HCT116 (cell line): ENCODE measurements around the gene SYP. TPM values are rescaled to one million over a fixed set of nuclear protein-coding genes. Genes with fewer than 3 reads are reported as not detected.

Source experiments
- ATAC-seq: fragments of 200-7000 bp; cut with Tn5 transposase; 2 replicates; pipeline ENCODE4 v1.9.1; 2020; ENCODE audit warnings: mild to moderate bottlenecking, moderate library complexity
- BruUV-seq: library from RNA; stranded (reverse); fragments of 400-500 nt; replicated peaks from 2 replicates; lab custom pipeline; 2021; lab: Mats Ljungman, UMichigan
- CTCF ChIA-PET: fragments of 300-600 bp; sonication (Branson Sonifier 250); formaldehyde crosslinking; loops from one replicate; lab custom pipeline; 2021; ENCODE audit warnings: antibody characterized with exemption; lab: Charles Lee
- POLR2A ChIA-PET: fragments of 300-600, 350-600 bp; sonication (Branson Sonifier 250); formaldehyde crosslinking; loops from one replicate; lab custom pipeline; 2021; ENCODE audit warnings: antibody characterized with exemption; lab: Charles Lee
- RAD21 ChIA-PET, 2 experiments: fragments of 300-600 bp; sonication (Branson Sonifier 250); formaldehyde crosslinking; loops; one replicate each; lab custom pipeline; 2023; ENCODE audit warnings: low total read pairs in 2 of 2; ENCODE audit not compliant: uncharacterized antibody in 2 of 2, unreplicated experiment in 2 of 2, low non-redundant PET in 1 of 2; lab: Charles Lee
- DNase-seq: peaks from one replicate; pipeline ENCODE4 v3.0.0-alpha.2; 2010; ENCODE audit warnings: low read depth, low spot score
- H2AFZ ChIP-seq: fragments of 200-600 bp; shearing (Covaris generic), sonication (generic); 2 replicates; pipeline ENCODE4 v1.6.1; 2017; ENCODE audit warnings: low read depth, mixed run types, mixed read lengths, antibody characterized with exemption, low read length; ENCODE audit not compliant: poor library complexity, severe bottlenecking
- H3K27ac ChIP-seq: 2 replicates; pipeline ENCODE4 v1.5.1; 2012; ENCODE audit warnings: low read depth, low read length
- H3K27me3 ChIP-seq: fragments of 200-600 bp; sonication (generic); 2 replicates; pipeline ENCODE4 v1.6.1; 2016; ENCODE audit warnings: mixed run types, low read length, mixed read lengths; ENCODE audit not compliant: insufficient read depth
- H3K36me3 ChIP-seq, 2 experiments: fragments of 200-500 bp in 1 of 2; fragments of 200-600 bp in 1 of 2; sonication (Bioruptor generic) in 1 of 2; sonication (generic) in 1 of 2; 2 replicates each; pipeline versions ENCODE4 v1.5.1 to v1.6.1; 2014 to 2016; ENCODE audit warnings: low read length in 2 of 2, inconsistent platforms in 1 of 2, mixed read lengths in 1 of 2, mixed run types in 1 of 2; ENCODE audit not compliant: insufficient read depth in 2 of 2, control insufficient read depth in 1 of 2
- H3K4me1 ChIP-seq, 2 experiments: fragments of 200-600 bp in 1 of 2; sonication (generic) in 1 of 2; 2 replicates each; pipeline versions ENCODE4 v1.5.1 to v1.6.1; 2012 to 2017; ENCODE audit warnings: low read length in 2 of 2, inconsistent platforms in 1 of 2, mild to moderate bottlenecking in 1 of 2, mixed read lengths in 1 of 2, mixed run types in 1 of 2, moderate library complexity in 1 of 2; ENCODE audit not compliant: insufficient read depth in 2 of 2, control insufficient read depth in 1 of 2
- H3K4me2 ChIP-seq: fragments of 200-600 bp; sonication (generic); 2 replicates; pipeline ENCODE4 v1.6.1; 2017; ENCODE audit warnings: mixed run types, low read length, mixed read lengths
- H3K4me3 ChIP-seq, 2 experiments: fragments of 200-600 bp in 1 of 2; sonication (generic) in 1 of 2; replicated peaks in 1 of 2; 2 replicates each; pipeline ENCODE4 v1.5.1; 2011 to 2016; ENCODE audit warnings: low read length in 2 of 2, control low read depth in 1 of 2, low read depth in 1 of 2, mild to moderate bottlenecking in 1 of 2, mixed read lengths in 1 of 2, mixed run types in 1 of 2
- H3K79me2 ChIP-seq: fragments of 200-600 bp; sonication (generic); 2 replicates; pipeline ENCODE4 v1.6.1; 2017; ENCODE audit warnings: mild to moderate bottlenecking, mixed run types, low read length, moderate library complexity, mixed read lengths; ENCODE audit not compliant: insufficient read depth
- H3K9ac ChIP-seq: fragments of 200-600 bp; sonication (generic); 2 replicates; pipeline ENCODE4 v1.6.1; 2016; ENCODE audit warnings: low read length, mixed read lengths
- H3K9me2 ChIP-seq: fragments of 200-600 bp; sonication (generic), shearing (Covaris generic); 2 replicates; pipeline ENCODE4 v1.6.1; 2017; ENCODE audit warnings: mixed run types, mild to moderate bottlenecking, moderate library complexity; ENCODE audit not compliant: insufficient read depth
- H3K9me3 ChIP-seq, 2 experiments: fragments of 200-500 bp in 1 of 2; fragments of 200-600 bp in 1 of 2; sonication (Bioruptor generic) in 1 of 2; sonication (generic) in 1 of 2; 2 replicates each; pipeline ENCODE4 v1.6.1; 2014 to 2017; ENCODE audit warnings: low read length in 2 of 2, mixed read lengths in 2 of 2, inconsistent platforms in 1 of 2, low read depth in 1 of 2, mild to moderate bottlenecking in 1 of 2, mixed run types in 1 of 2, moderate library complexity in 1 of 2; ENCODE audit not compliant: control insufficient read depth in 1 of 2, insufficient read depth in 1 of 2
- H4K20me1 ChIP-seq: fragments of 200-600 bp; sonication (generic), shearing (Covaris generic); 2 replicates; pipeline ENCODE4 v1.6.1; 2017; ENCODE audit warnings: mixed run types, mild to moderate bottlenecking, moderate library complexity; ENCODE audit not compliant: insufficient read depth
- CBX3 ChIP-seq: IDR thresholded peaks from 2 replicates; pipeline ENCODE4 v1.6.1; 2012; ENCODE audit warnings: low read depth
- FOSL1 ChIP-seq: IDR thresholded peaks from 2 replicates; pipeline ENCODE4 v1.6.1; 2012; ENCODE audit warnings: low read depth
- POLR2AphosphoS5 ChIP-seq: IDR thresholded peaks from 2 replicates; pipeline ENCODE4 v1.6.1; 2011; ENCODE audit warnings: mild to moderate bottlenecking, low read depth, low read length, moderate library complexity
- RAD21 ChIP-seq: IDR thresholded peaks from 2 replicates; pipeline ENCODE4 v1.6.1; 2012; ENCODE audit warnings: low read depth, mild to moderate bottlenecking
- SIN3A ChIP-seq: IDR thresholded peaks from 2 replicates; pipeline ENCODE4 v1.6.1; 2012; ENCODE audit warnings: low read depth
- SRF ChIP-seq: IDR thresholded peaks from 2 replicates; pipeline ENCODE4 v1.6.1; 2012; ENCODE audit warnings: low read depth
- intact Hi-C: fragments of 100-400 bp; cut with micrococcal nuclease; formaldehyde crosslinking; loops from 2 replicates; pipeline ENCODE4 v1.10.0; 2022
- total RNA-seq: library from RNA; stranded (reverse); gene quantifications from one replicate; pipeline ENCODE4 v1.2.1, GENCODE V29; 2021; ENCODE audit not compliant: unreplicated experiment
- TF ChIP-seq, protein P1 (sequence below), 3 experiments: fragments of 200-600 bp in 1 of 3; sonication (generic) in 1 of 3; IDR thresholded peaks in 2 of 3; conservative IDR thresholded peaks in 1 of 3; 2 replicates each; pipeline ENCODE4 v1.5.1; 2012 to 2017; ENCODE audit warnings: low read depth in 2 of 3, low read length in 2 of 3, antibody characterized with exemption in 1 of 3, borderline replicate concordance in 1 of 3, control low read depth in 1 of 3, mild to moderate bottlenecking in 1 of 3, mixed read lengths in 1 of 3, mixed run types in 1 of 3, moderate library complexity in 1 of 3; ENCODE audit not compliant: insufficient read depth in 1 of 3
- TF ChIP-seq, protein P2 (sequence below): IDR thresholded peaks from 2 replicates; pipeline ENCODE4 v1.6.1; 2012
- TF ChIP-seq, protein P3 (sequence below): IDR thresholded peaks from 2 replicates; pipeline ENCODE4 v1.6.1; 2011; ENCODE audit warnings: mild to moderate bottlenecking, low read length, moderate library complexity; ENCODE audit not compliant: insufficient replicate concordance; ENCODE audit errors: extremely low read depth

Gene SYP
- total RNA-seq, 1 experiment from 2014 or later: 1.2 TPM

DNA sequence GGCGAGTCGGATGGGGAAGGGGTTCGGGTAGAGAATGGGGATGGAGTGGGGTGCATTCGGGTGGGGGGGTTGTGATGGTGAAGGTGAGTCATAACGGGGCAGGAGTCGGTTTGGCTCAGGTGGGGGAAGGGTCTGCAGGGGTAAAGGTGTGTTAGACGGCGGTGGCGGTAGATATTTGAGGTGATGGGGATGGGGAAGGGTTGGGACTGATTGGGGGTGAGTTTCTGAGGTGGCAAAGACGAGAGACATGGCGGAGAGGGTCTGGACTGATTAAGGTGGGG lies 738 bp downstream of the SYP start:
- Histone ChIP-seq H3K4me3 (no peak overlapping the region), H3K9ac (no peak overlapping the region), H4K20me1 (no peaks in the 10 kb centered on the region), H3K79me2 (no peaks in the 10 kb centered on the region), H3K9me3 (no peaks in the 10 kb centered on the region), H3K9me2 (no peaks in the 10 kb centered on the region), H3K27ac (no peak overlapping the region), H3K36me3 (no peaks in the 10 kb centered on the region), H3K4me2 (peak overlapping the region; percentile 73), H3K27me3 (no peaks in the 10 kb centered on the region), H2AFZ (no peak overlapping the region), H3K4me1 (peaks cover 3 to 6% of the 10 kb centered on the region in 2 experiments)
- no TSS peak for BruUV-seq
- ChIA-PET CTCF (no interaction called here), POLR2A (no interaction called here), RAD21 (no interaction called here)
- ATAC-seq (no peak), DNase-seq (no peak)
- TF ChIP-seq RAD21: no peak
- TF ChIP-seq FOSL1: no peak
- no peak for TF ChIP-seq SRF
- TF ChIP-seq SIN3A: no peak
- no peak for TF ChIP-seq POLR2AphosphoS5
- TF ChIP-seq, protein P1, sequence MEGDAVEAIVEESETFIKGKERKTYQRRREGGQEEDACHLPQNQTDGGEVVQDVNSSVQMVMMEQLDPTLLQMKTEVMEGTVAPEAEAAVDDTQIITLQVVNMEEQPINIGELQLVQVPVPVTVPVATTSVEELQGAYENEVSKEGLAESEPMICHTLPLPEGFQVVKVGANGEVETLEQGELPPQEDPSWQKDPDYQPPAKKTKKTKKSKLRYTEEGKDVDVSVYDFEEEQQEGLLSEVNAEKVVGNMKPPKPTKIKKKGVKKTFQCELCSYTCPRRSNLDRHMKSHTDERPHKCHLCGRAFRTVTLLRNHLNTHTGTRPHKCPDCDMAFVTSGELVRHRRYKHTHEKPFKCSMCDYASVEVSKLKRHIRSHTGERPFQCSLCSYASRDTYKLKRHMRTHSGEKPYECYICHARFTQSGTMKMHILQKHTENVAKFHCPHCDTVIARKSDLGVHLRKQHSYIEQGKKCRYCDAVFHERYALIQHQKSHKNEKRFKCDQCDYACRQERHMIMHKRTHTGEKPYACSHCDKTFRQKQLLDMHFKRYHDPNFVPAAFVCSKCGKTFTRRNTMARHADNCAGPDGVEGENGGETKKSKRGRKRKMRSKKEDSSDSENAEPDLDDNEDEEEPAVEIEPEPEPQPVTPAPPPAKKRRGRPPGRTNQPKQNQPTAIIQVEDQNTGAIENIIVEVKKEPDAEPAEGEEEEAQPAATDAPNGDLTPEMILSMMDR (IDR thresholded peaks at IDR 0.05 in 2 of 3, conservative IDR thresholded peaks at IDR 0.05 in 1 of 3; ENCODE audit: borderline replicate concordance in 1 of 3, insufficient read depth in 1 of 3, low read depth in 2 of 3, low read length in 2 of 3): no peak
- TF ChIP-seq, protein P2, sequence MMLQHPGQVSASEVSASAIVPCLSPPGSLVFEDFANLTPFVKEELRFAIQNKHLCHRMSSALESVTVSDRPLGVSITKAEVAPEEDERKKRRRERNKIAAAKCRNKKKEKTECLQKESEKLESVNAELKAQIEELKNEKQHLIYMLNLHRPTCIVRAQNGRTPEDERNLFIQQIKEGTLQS: no peak
- no peak for TF ChIP-seq CBX3
- TF ChIP-seq, protein P3, sequence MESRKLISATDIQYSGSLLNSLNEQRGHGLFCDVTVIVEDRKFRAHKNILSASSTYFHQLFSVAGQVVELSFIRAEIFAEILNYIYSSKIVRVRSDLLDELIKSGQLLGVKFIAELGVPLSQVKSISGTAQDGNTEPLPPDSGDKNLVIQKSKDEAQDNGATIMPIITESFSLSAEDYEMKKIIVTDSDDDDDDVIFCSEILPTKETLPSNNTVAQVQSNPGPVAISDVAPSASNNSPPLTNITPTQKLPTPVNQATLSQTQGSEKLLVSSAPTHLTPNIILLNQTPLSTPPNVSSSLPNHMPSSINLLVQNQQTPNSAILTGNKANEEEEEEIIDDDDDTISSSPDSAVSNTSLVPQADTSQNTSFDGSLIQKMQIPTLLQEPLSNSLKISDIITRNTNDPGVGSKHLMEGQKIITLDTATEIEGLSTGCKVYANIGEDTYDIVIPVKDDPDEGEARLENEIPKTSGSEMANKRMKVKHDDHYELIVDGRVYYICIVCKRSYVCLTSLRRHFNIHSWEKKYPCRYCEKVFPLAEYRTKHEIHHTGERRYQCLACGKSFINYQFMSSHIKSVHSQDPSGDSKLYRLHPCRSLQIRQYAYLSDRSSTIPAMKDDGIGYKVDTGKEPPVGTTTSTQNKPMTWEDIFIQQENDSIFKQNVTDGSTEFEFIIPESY: no peak
- intact Hi-C loops: loop anchor here (10.0 kb wide), 1 partner anchor 636 kb away; no protein-coding TSS in a partner anchor
